BJ (cell line): ENCODE measurements around the gene AQP6. TPM values are rescaled to one million over a fixed set of nuclear protein-coding genes. Genes with fewer than 3 reads are reported as not detected.

Experiments
- CTCF ChIA-PET: fragments of 350-600 bp; formaldehyde crosslinking; extraction: SDS; loops from one replicate; lab custom pipeline; 2021; ENCODE audit warnings: antibody characterized with exemption, inconsistent platforms; lab: Yijun Ruan, JAX
- POLR2A ChIA-PET: fragments of 300-600 bp; sonication (Branson Sonifier 250); formaldehyde crosslinking; extraction: SDS; loops from one replicate; lab custom pipeline; 2021; ENCODE audit warnings: antibody characterized with exemption; lab: Charles Lee
- DNase-seq: peaks from one replicate; pipeline ENCODE4 v3.0.0-alpha.2; 2011; ENCODE audit warnings: low read depth
- H3K27me3 ChIP-seq: 2 replicates; pipeline ENCODE4 v1.6.0; 2011; ENCODE audit warnings: low read length; ENCODE audit not compliant: control insufficient read depth, insufficient read depth
- H3K36me3 ChIP-seq: 2 replicates; pipeline ENCODE4 v1.5.1; 2011; ENCODE audit warnings: low read length; ENCODE audit not compliant: control insufficient read depth, insufficient read depth
- H3K4me3 ChIP-seq: 2 replicates; pipeline ENCODE4 v1.5.1; 2011; ENCODE audit warnings: low read depth, mild to moderate bottlenecking, control low read depth, low read length
- CTCF ChIP-seq: IDR thresholded peaks from 2 replicates; pipeline ENCODE4 v1.5.1; 2011; ENCODE audit warnings: low read depth, mild to moderate bottlenecking, control low read depth, inconsistent platforms, low read length, moderate library complexity; ENCODE audit not compliant: insufficient read depth
- polyA minus RNA-seq: library from RNA; depleted of rRNA, polyadenylated mRNA; stranded (reverse); fragments of >200 nt; gene quantifications from 2 replicates; pipeline ENCODE4 v1.2.3, GENCODE V29; 2011; rRNA and poly(A)+ RNA removed
- polyA plus RNA-seq: library from polyadenylated mRNA; depleted of rRNA; stranded (reverse); fragments of >200 nt; gene quantifications from 2 replicates; pipeline ENCODE4 v1.2.3, GENCODE V29; 2011; rRNA removed

The AQP6 gene
- polyA plus RNA-seq (not detected in 2 replicates), polyA minus RNA-seq (not detected in 2 replicates)

GRCh38 chr12:49972641-49973360 is at the start of gene AQP6:
Gene AQP6 (plus strand): TSS chr12:49972947. CDS start chr12:49973174, 227 bp downstream.
- Histone ChIP-seq H3K36me3 (no peaks in the 10 kb centered on the region), H3K27me3 (peaks cover 19% of the 10 kb centered on the region), H3K4me3 (no peak within 1 kb of the TSS)
- no peak for TF ChIP-seq CTCF
- CTCF ChIA-PET, result interaction anchor here (1.4 to 20.0 kb wide), 5 partner anchors 8 to 105 kb away, joined by 3 to 578 read pairs (median 95); partner anchors contain the start of gene ASIC1
- POLR2A ChIA-PET, result no interaction called here
- DNase-seq, result no peak

DNA sequence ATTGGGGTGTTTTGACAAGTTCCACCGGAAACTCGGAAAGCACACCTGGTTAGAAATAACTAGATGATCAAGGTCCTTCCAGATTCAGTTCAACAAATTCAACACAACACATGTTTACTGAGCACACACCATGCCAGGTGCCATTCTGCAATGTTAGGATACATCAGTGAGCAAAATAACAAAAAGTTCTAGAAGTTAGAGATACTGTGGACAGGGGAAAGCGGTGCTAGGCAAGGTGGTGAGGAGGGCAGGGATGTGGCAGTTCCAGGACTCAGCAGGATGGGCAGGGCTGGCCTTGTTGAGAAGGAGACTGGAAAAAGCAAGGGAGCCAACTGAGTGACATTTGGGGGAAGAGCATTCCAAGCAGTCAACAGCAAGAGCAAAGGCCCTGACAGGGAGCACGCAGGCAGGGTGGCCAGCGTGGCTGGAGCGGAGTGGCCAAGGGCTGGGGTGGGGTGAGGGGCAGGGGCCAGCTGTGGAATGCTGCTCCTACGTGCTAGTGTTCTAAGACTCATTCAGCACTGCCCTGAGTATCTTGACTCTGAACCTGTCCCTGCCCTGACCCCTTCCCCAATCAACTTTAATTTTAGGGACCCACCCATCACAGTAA is 49.6 kb upstream of the AQP6 start:
- DNase-seq, result no peak
- H3K27me3 ChIP-seq, result no peaks in the 10 kb centered on the region
- TF ChIP-seq CTCF, result no peak
- POLR2A ChIA-PET, result no interaction called here
- H3K4me3 ChIP-seq, result no peak overlapping the region
- no peaks in the 10 kb centered on the region for H3K36me3 ChIP-seq
- CTCF ChIA-PET, result interaction anchor here (0.9 kb wide), 1 partner anchor 19 kb away, joined by 3 read pairs; no protein-coding TSS in a partner anchor

DNA sequence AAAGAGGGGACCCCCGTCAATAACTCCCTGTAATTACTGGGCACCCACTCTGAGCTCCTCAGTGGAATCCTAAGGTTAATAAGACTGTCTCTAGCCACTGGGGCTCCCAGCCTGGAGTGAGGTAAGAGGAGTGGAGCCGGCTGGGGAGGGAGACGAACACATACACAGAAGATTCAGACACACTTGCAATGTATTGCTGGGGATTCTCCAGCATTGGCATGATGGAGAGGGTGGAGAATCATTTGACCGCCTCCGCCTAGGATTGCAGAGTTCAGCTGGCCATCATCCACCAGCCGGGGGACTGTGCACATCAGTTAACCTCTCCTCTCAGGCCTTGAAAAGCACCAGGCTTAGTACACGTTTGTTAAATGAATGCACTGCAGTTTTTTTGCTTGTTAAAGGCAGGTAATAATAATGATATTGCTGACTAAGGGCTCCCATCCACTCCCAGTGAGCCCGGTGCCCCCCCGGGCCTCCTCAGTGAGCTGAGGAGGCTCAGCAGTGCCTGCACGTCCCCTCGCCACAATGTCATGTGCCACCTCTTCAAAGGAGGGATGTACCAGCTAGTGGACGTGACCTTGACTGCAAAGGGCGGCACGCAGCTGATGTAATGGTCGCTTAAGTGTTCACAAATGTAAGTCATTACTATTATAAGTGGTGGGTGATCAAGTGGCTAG is 48.7 kb upstream of the AQP6 start:
- DNase-seq, result no peak

DNA sequence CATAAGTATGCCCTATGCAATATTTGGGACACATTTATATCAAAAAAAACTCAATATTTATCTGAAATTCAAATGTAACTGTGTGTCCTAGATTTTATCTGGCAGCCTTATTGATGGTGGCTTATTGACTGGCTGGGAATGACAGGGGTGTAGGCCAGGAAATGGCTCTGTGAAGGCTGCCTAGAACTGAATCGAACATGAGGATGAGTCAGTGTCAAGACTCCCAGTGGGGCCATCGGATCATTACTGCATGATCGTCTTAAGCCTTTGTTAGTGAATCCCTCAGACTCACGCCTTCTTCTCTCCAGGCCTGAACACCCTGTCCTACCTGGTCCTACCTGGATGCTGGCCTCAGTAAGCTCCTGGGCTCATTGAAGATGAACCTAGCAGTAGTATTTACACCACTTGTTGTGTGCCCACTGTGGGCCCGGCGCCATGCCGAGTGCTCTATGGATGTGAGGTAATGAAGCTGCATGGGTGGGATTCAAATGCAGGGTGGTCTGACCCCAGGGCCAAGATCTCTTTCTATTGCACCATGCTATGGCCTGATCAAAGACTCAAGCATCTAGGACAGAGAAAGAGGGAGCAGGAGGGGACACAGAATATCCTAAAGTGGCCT is 48.0 kb upstream of the AQP6 start:
- TF ChIP-seq CTCF, result no peak
- DNase-seq, result no peak
- H3K36me3 ChIP-seq, result no peaks in the 10 kb centered on the region
- H3K4me3 ChIP-seq, result no peak overlapping the region
- H3K27me3 ChIP-seq, result peaks cover 2% of the 10 kb centered on the region; the same call in 1 of the 2 replicates
- CTCF ChIA-PET, result interaction anchor here (1.1 kb wide), 1 partner anchor 147 kb away, joined by 3 read pairs; no protein-coding TSS in a partner anchor
- POLR2A ChIA-PET, result no interaction called here

More for the DNA sequence above, 48.7 kb upstream of the AQP6 start:
- ChIA-PET CTCF (interaction anchor here (1.1 kb wide), 1 partner anchor 146 kb away, joined by 3 read pairs; no protein-coding TSS in a partner anchor), POLR2A (no interaction called here)
- H3K4me3 ChIP-seq, result no peak overlapping the region
- no peak for TF ChIP-seq CTCF
- H3K36me3 ChIP-seq, result no peaks in the 10 kb centered on the region
- H3K27me3 ChIP-seq, result no peaks in the 10 kb centered on the region
